PC-9 (cell line): ENCODE measurements around the gene SRXN1. TPM values are rescaled to one million over a fixed set of nuclear protein-coding genes. Genes with fewer than 3 reads are reported as not detected.
A peak's percentile ranks its signal among the peaks of the same experiment; 100 is the strongest.

Experiments
- BruUV-seq: library from RNA; stranded (reverse); fragments of 400-500 nt; replicated peaks from 2 replicates; lab custom pipeline; 2021; lab: Mats Ljungman, UMichigan
- CTCF ChIA-PET: fragments of 300-600 bp; sonication (Branson Sonifier 250); formaldehyde crosslinking; loops from one replicate; lab custom pipeline; 2022; ENCODE audit warnings: antibody characterized with exemption; lab: Charles Lee
- POLR2A ChIA-PET: fragments of 300-600 bp; sonication (Branson Sonifier 250); formaldehyde crosslinking; loops from one replicate; lab custom pipeline; 2022; ENCODE audit warnings: antibody characterized with exemption; ENCODE audit not compliant: unreplicated experiment; lab: Charles Lee
- DNase-seq, 2 experiments: peaks; one replicate each; pipeline versions ENCODE4 v3.0.0 to v3.0.0-alpha.2; 2015 to 2022; ENCODE audit warnings: mixed read lengths in 1 of 2
- H2AFZ ChIP-seq: fragments of 200-600 bp; sonication (generic); 2 replicates; pipeline ENCODE4 v1.8.1; 2017; ENCODE audit warnings: antibody characterized with exemption
- H3F3A ChIP-seq: fragments of 200-600 bp; sonication (generic); 2 replicates; pipeline ENCODE4 v1.8.1; 2017; ENCODE audit warnings: antibody characterized with exemption, mild to moderate bottlenecking, low read depth; ENCODE audit not compliant: insufficient read depth
- H3K27ac ChIP-seq: fragments of 200-600 bp; sonication (generic); 2 replicates; pipeline ENCODE4 v1.6.1; 2016; ENCODE audit warnings: mixed run types
- H3K27me3 ChIP-seq: fragments of 200-600 bp; sonication (generic); 2 replicates; pipeline ENCODE4 v1.6.1; 2016; ENCODE audit warnings: low read depth, mixed run types; ENCODE audit not compliant: insufficient read depth
- H3K36me3 ChIP-seq: fragments of 200-600 bp; sonication (generic); 2 replicates; pipeline ENCODE4 v1.6.1; 2016; ENCODE audit warnings: low read depth, mixed run types
- H3K4me1 ChIP-seq: fragments of 200-600 bp; sonication (generic); replicated peaks from 2 replicates; pipeline ENCODE4 v1.6.1; 2016; ENCODE audit warnings: mixed run types; ENCODE audit not compliant: insufficient read depth
- H3K4me2 ChIP-seq: fragments of 200-600 bp; sonication (generic); 2 replicates; pipeline ENCODE4 v1.6.1; 2017; ENCODE audit warnings: mixed run types
- H3K4me3 ChIP-seq: fragments of 200-600 bp; sonication (generic); 2 replicates; pipeline ENCODE4 v1.6.1; 2016; ENCODE audit warnings: mixed run types
- H3K79me2 ChIP-seq: fragments of 200-600 bp; sonication (generic); 2 replicates; pipeline ENCODE4 v1.6.1; 2017; ENCODE audit warnings: low read depth, mixed run types
- H3K9me2 ChIP-seq: fragments of 200-600 bp; sonication (generic); 2 replicates; pipeline ENCODE4 v1.8.1; 2017; ENCODE audit warnings: mild to moderate bottlenecking; ENCODE audit not compliant: insufficient read depth
- H3K9me3 ChIP-seq: fragments of 200-600 bp; sonication (generic); 2 replicates; pipeline ENCODE4 v1.8.1; 2016; ENCODE audit warnings: low read depth; ENCODE audit not compliant: insufficient read depth
- H4K20me1 ChIP-seq: fragments of 200-600 bp; sonication (generic); 2 replicates; pipeline ENCODE4 v1.8.1; 2017; ENCODE audit not compliant: insufficient read depth
- EZH2 ChIP-seq: fragments of 200-600 bp; sonication (generic); IDR thresholded peaks from 2 replicates; pipeline ENCODE4 v1.8.0; 2017; ENCODE audit warnings: antibody characterized with exemption, low read depth
- intact Hi-C: fragments of 100-400 bp; cut with micrococcal nuclease; formaldehyde crosslinking; loops from one replicate; pipeline ENCODE4 v1.10.0; 2022; ENCODE audit not compliant: unreplicated experiment
- total RNA-seq: library from RNA; stranded (reverse); gene quantifications from 2 replicates; pipeline ENCODE4 v1.2.3, GENCODE V29; 2021
- TF ChIP-seq, protein P1 (sequence below): fragments of 200-600 bp; sonication (generic); conservative IDR thresholded peaks from 2 replicates; pipeline ENCODE4 v1.6.1; 2017; ENCODE audit warnings: mixed run types, antibody characterized with exemption, mild to moderate bottlenecking, moderate library complexity

Gene SRXN1
- total RNA-seq, 1 experiment from 2014 or later, result 204 TPM

GRCh38 chr20:647479-648019, 5.5 kb downstream of the SRXN1 start:
- CTCF ChIA-PET, result interaction anchor here (0.6 to 0.7 kb wide), 2 partner anchors 80 to 200 kb away, joined by 3 read pairs; no protein-coding TSS in a partner anchor

DNA sequence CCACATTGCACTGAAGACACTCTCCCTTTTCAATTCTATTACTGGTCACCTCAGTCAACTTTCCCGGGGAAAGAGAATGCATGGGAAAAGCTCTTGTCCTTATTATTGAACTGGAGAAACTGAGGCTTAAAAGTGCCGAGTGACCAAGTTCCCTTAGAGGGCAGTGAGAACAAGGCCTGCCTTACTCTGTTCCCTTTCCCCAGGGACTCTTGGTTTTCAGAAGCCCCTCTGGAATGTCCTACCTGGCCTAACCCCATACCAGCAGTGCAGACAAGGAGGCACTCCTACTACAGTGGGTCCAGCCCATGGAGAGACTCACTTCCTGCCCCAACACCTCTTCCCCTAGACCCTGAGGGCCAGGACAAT, 6.1 kb downstream of the SRXN1 start:
- CTCF ChIA-PET, result interaction anchor here (0.7 to 1.9 kb wide), 2 partner anchors 21 to 199 kb away, joined by 3 to 6 read pairs; no protein-coding TSS in a partner anchor
- H3K4me1 ChIP-seq, result peaks cover 18% of the 10 kb centered on the region; the same call in 1 of the 2 replicates
- H3K27ac ChIP-seq, result no peak overlapping the region

More at GRCh38 chr20:647479-648019, 5.5 kb downstream of the SRXN1 start:
- peaks cover 72% of the 10 kb centered on the region for H4K20me1 ChIP-seq
- DNase-seq, result no peak
- peaks cover 70% of the 10 kb centered on the region for H3F3A ChIP-seq
- TF ChIP-seq EZH2, result no peak
- TF ChIP-seq, protein P1, sequence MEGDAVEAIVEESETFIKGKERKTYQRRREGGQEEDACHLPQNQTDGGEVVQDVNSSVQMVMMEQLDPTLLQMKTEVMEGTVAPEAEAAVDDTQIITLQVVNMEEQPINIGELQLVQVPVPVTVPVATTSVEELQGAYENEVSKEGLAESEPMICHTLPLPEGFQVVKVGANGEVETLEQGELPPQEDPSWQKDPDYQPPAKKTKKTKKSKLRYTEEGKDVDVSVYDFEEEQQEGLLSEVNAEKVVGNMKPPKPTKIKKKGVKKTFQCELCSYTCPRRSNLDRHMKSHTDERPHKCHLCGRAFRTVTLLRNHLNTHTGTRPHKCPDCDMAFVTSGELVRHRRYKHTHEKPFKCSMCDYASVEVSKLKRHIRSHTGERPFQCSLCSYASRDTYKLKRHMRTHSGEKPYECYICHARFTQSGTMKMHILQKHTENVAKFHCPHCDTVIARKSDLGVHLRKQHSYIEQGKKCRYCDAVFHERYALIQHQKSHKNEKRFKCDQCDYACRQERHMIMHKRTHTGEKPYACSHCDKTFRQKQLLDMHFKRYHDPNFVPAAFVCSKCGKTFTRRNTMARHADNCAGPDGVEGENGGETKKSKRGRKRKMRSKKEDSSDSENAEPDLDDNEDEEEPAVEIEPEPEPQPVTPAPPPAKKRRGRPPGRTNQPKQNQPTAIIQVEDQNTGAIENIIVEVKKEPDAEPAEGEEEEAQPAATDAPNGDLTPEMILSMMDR, result no peak
- peaks cover 18% of the 10 kb centered on the region; the same call in 1 of the 2 replicates for H3K4me1 ChIP-seq
- no peaks in the 10 kb centered on the region for H3K9me2 ChIP-seq
- peaks cover 38% of the 10 kb centered on the region for H3K36me3 ChIP-seq
- no TSS peak for BruUV-seq
- no peak overlapping the region for H3K4me3 ChIP-seq
- POLR2A ChIA-PET, result interaction anchor here (0.6 to 0.7 kb wide), 2 partner anchors 294 to 324 kb away, joined by 4 to 5 read pairs; no protein-coding TSS in a partner anchor
- peaks cover 60% of the 10 kb centered on the region for H3K79me2 ChIP-seq
- H3K4me2 ChIP-seq, result 0 out of 2 replicates have a peak overlapping the region, but pooled peaks have one; percentile 0
- no peak overlapping the region for H2AFZ ChIP-seq
- H3K27me3 ChIP-seq, result no peaks in the 10 kb centered on the region
- intact Hi-C loops, result loop anchor here (5.0 kb wide), 1 partner anchor 295 kb away; no protein-coding TSS in a partner anchor
- H3K27ac ChIP-seq, result no peak overlapping the region
- H3K9me3 ChIP-seq, result no peaks in the 10 kb centered on the region

GRCh38 chr20:646107-646867, 6.7 kb downstream of the SRXN1 start:
- Histone ChIP-seq H3K27ac (no peak overlapping the region), H3K79me2 (peaks cover 47% of the 10 kb centered on the region), H3K9me3 (no peaks in the 10 kb centered on the region), H3K4me2 (peak overlapping the region; percentile 17; the same call in 1 of the 2 replicates), H3K27me3 (no peaks in the 10 kb centered on the region), H4K20me1 (peaks cover 62% of the 10 kb centered on the region), H3F3A (peaks cover 70% of the 10 kb centered on the region), H3K9me2 (no peaks in the 10 kb centered on the region), H3K36me3 (peaks cover 38% of the 10 kb centered on the region), H3K4me1 (peaks cover 14% of the 10 kb centered on the region; the same call in 1 of the 2 replicates), H2AFZ (no peak overlapping the region), H3K4me3 (no peak overlapping the region)
- CTCF ChIA-PET, result interaction anchor here (0.5 to 1.9 kb wide), 5 partner anchors 21 to 144 kb away, joined by 3 to 7 read pairs (median 5); partner anchors contain the start of gene SLC52A3
- BruUV-seq, result no TSS peak
- intact Hi-C loops, result loop anchor here (5.0 kb wide), 1 partner anchor 294 kb away; no protein-coding TSS in a partner anchor
- POLR2A ChIA-PET, result interaction anchor here (0.6 kb wide), 1 partner anchor 53 kb away, joined by 3 read pairs; no protein-coding TSS in a partner anchor
- peak in 1 of 2 experiments; percentile 35 for DNase-seq
- TF ChIP-seq, protein P1, result no peak
- TF ChIP-seq EZH2, result no peak

More for the DNA sequence above, 6.1 kb downstream of the SRXN1 start:
- H3K4me3 ChIP-seq, result no peak overlapping the region
- no peaks in the 10 kb centered on the region for H3K9me3 ChIP-seq
- intact Hi-C loops, result loop anchor here (5.0 kb wide), 1 partner anchor 295 kb away; no protein-coding TSS in a partner anchor
- H3F3A ChIP-seq, result peaks cover 70% of the 10 kb centered on the region
- peaks cover 38% of the 10 kb centered on the region for H3K36me3 ChIP-seq
- no peak for TF ChIP-seq EZH2
- no peaks in the 10 kb centered on the region for H3K9me2 ChIP-seq
- DNase-seq, result no peak
- no TSS peak for BruUV-seq
- no peak overlapping the region for H2AFZ ChIP-seq
- H3K27me3 ChIP-seq, result no peaks in the 10 kb centered on the region
- H3K4me2 ChIP-seq, result 0 out of 2 replicates have a peak overlapping the region, but pooled peaks have one; percentile 0
- H4K20me1 ChIP-seq, result peaks cover 67% of the 10 kb centered on the region
- POLR2A ChIA-PET, result interaction anchor here (0.6 kb wide), 2 partner anchors 54 to 324 kb away, joined by 3 to 5 read pairs; no protein-coding TSS in a partner anchor
- H3K79me2 ChIP-seq, result peaks cover 53% of the 10 kb centered on the region
